IPS DF 6.9 (cell line): ENCODE results near the gene THEMIS.

Experiments
- DNase-seq: peaks from one replicate; pipeline ENCODE4 v3.0.0-alpha.2; 2013; ENCODE audit warnings: low read depth, low spot score
- H3K27ac ChIP-seq: one replicate; pipeline ENCODE4 v1.5.1; 2013; ENCODE audit warnings: low read length, control low read depth
- H3K27me3 ChIP-seq: 2 replicates; pipeline ENCODE4 v1.6.1; 2013; ENCODE audit warnings: mild to moderate bottlenecking, low read length; ENCODE audit not compliant: control insufficient read depth, insufficient read depth
- H3K36me3 ChIP-seq: 2 replicates; pipeline ENCODE4 v1.6.1; 2013; ENCODE audit warnings: low read length; ENCODE audit not compliant: control insufficient read depth, insufficient read depth
- H3K4me1 ChIP-seq: 2 replicates; pipeline ENCODE4 v1.6.1; 2013; ENCODE audit warnings: low read length; ENCODE audit not compliant: control insufficient read depth, insufficient read depth
- H3K4me3 ChIP-seq: 2 replicates; pipeline ENCODE4 v1.5.1; 2013; ENCODE audit warnings: mild to moderate bottlenecking, low read length
- H3K9me3 ChIP-seq: 2 replicates; pipeline ENCODE4 v1.6.1; 2013; ENCODE audit warnings: low read length, inconsistent platforms; ENCODE audit not compliant: control insufficient read depth, insufficient read depth
- WGBS: extraction: QIAGEN DNeasy Blood & Tissue Kit; methylation state at CpG from one replicate; pipeline ENCODE4 v1.1.7; 2013; ENCODE audit warnings: mixed read lengths, missing lambda C conversion rate; ENCODE audit not compliant: insufficient read length, insufficient coverage; 5-methylcytosine and 5-hydroxymethylcytosine counted together

The THEMIS gene

DNA sequence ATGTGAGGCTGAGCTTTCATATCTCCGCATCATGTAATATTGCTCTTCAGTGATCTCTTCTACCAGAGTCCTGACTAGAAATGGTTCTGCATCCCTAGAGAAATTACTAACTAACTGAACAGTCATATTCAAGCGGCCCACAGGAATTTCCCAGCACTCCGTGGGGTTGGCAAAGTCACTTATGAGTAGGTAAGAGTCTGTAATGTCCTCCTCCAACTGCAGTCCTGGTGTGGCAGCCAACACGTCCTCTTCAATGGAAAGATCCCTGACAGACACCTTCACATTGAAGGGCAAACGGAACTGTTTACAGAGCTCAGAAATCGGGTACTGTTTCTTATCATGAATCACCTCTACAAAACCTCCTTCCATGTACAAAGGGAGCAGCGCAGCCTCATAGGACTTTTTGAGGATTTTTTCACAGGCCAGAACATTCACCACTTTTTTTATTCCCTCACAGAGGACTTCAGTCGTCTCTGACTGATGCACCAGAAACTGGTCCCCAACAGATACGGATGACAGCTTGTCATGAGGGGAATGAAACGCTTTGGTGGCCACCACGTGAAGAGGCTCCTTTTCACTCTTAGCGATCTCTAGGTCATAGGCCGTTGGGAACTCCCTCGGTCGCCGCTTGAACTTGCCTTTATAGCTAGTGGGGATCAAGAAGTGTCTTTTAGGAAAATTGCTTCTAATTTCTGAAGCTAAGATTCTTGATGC is 87.7 kb downstream of the THEMIS start:
- Histone ChIP-seq H3K4me1 (no peaks in the 10 kb centered on the region; the same call in 1 of the 2 replicates), H3K4me3 (no peak overlapping the region), H3K27ac (no peak overlapping the region), H3K9me3 (no peaks in the 10 kb centered on the region), H3K27me3 (no peaks in the 10 kb centered on the region), H3K36me3 (no peaks in the 10 kb centered on the region)
- no CpG with 5 or more reads among the region's 16 CpGs for WGBS
- DNase-seq: no peak

- Histone ChIP-seq H3K9me3 (no peaks in the 10 kb centered on the region), H3K36me3 (no peaks in the 10 kb centered on the region), H3K4me1 (no peaks in the 10 kb centered on the region; the same call in 1 of the 2 replicates), H3K27me3 (no peaks in the 10 kb centered on the region), H3K27ac (no peak overlapping the region), H3K4me3 (no peak overlapping the region)
- no CpG with 5 or more reads among the region's 4 CpGs for WGBS
- no peak for DNase-seq
These were observed 88.8 kb downstream of the THEMIS start for GRCh38 chr6:127811900-127812570.

- H3K9me3 ChIP-seq: no peaks in the 10 kb centered on the region
- no peak overlapping the region for H3K4me3 ChIP-seq
- no CpG with 5 or more reads among the region's 4 CpGs for WGBS
- H3K27me3 ChIP-seq: no peaks in the 10 kb centered on the region
- no peaks in the 10 kb centered on the region for H3K36me3 ChIP-seq
- no peaks in the 10 kb centered on the region for H3K4me1 ChIP-seq
- no peak overlapping the region for H3K27ac ChIP-seq
- no peak for DNase-seq
These were observed 92.9 kb downstream of the THEMIS start for GRCh38 chr6:127807806-127808517.

- Histone ChIP-seq H3K9me3 (no peaks in the 10 kb centered on the region), H3K27ac (no peak overlapping the region), H3K4me3 (no peak overlapping the region), H3K27me3 (no peaks in the 10 kb centered on the region), H3K4me1 (no peaks in the 10 kb centered on the region), H3K36me3 (no peaks in the 10 kb centered on the region)
- no CpG with 5 or more reads among the region's 1 CpG for WGBS
- no peak for DNase-seq
These were observed 104.1 kb downstream of the THEMIS start for GRCh38 chr6:127796713-127797112.

GRCh38 chr6:127794405-127794804 is 106.5 kb downstream of the THEMIS start:
- no peak for DNase-seq
- WGBS: no CpG with 5 or more reads among the region's 1 CpG
- H3K4me3 ChIP-seq: no peak overlapping the region
- no peak overlapping the region for H3K27ac ChIP-seq
- no peaks in the 10 kb centered on the region for H3K4me1 ChIP-seq
- H3K9me3 ChIP-seq: no peaks in the 10 kb centered on the region
- no peaks in the 10 kb centered on the region for H3K27me3 ChIP-seq
- no peaks in the 10 kb centered on the region for H3K36me3 ChIP-seq

- no peaks in the 10 kb centered on the region for H3K36me3 ChIP-seq
- DNase-seq: no peak
- no peak overlapping the region for H3K27ac ChIP-seq
- no peak overlapping the region for H3K4me3 ChIP-seq
- H3K9me3 ChIP-seq: no peaks in the 10 kb centered on the region
- H3K27me3 ChIP-seq: no peaks in the 10 kb centered on the region
- WGBS: no CpG with 5 or more reads among the region's 1 CpG
- H3K4me1 ChIP-seq: no peaks in the 10 kb centered on the region
These were observed 107.5 kb downstream of the THEMIS start for GRCh38 chr6:127793396-127793795.

DNA sequence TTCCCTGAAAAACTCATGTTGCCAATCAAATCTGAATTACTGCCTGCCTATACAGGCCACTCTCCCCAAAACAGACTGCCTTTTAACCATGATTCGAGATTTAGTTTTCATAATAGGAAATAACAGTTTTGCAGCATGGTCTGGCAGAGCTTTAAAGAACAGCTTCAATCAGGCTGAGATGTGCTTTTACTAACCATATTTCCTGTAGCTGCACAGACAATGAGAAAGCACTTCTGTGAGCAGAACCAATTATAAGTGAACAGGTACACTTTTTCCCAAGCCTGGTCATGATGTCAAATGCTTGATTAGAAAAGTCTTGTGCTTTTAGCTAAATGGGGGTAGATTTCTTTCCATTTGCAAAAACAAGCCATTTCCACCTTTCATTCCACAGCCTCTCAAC is 108.2 kb downstream of the THEMIS start:
- Histone ChIP-seq H3K4me1 (no peaks in the 10 kb centered on the region), H3K9me3 (no peaks in the 10 kb centered on the region), H3K27ac (no peak overlapping the region), H3K36me3 (no peaks in the 10 kb centered on the region), H3K4me3 (no peak overlapping the region), H3K27me3 (no peaks in the 10 kb centered on the region)
- no CpG with 5 or more reads among the region's 1 CpG for WGBS
- no peak for DNase-seq

GRCh38 chr6:127791779-127792528 is 108.9 kb downstream of the THEMIS start:
- WGBS: no CpG with 5 or more reads among the region's 11 CpGs
- H3K36me3 ChIP-seq: no peaks in the 10 kb centered on the region
- no peaks in the 10 kb centered on the region for H3K4me1 ChIP-seq
- no peaks in the 10 kb centered on the region for H3K9me3 ChIP-seq
- H3K4me3 ChIP-seq: no peak overlapping the region
- no peak overlapping the region for H3K27ac ChIP-seq
- DNase-seq: no peak
- H3K27me3 ChIP-seq: no peaks in the 10 kb centered on the region

DNA sequence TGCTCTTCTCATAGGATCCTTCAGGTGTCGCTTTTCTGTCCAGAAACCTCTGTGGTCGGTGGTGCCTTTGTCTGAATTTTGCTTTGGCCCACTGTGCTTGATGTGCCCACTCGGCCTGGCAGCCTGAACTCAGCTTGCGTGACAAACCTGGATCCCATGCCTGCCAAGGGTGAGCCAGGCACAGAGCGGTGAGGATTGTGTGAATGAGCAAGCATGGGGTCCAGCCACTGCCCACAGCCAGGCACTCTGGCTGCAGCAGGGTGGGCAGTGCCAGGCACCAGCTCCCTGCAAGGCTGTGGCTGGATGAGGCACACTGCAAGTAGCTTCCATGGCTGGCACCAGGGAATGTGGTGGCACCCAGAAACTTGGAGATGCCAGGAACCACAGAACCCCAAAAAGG is 110.3 kb downstream of the THEMIS start:
- no CpG with 5 or more reads among the region's 5 CpGs for WGBS
- H3K4me3 ChIP-seq: no peak overlapping the region
- no peaks in the 10 kb centered on the region for H3K27me3 ChIP-seq
- no peak for DNase-seq
- no peak overlapping the region for H3K27ac ChIP-seq
- no peaks in the 10 kb centered on the region for H3K36me3 ChIP-seq
- H3K9me3 ChIP-seq: no peaks in the 10 kb centered on the region
- H3K4me1 ChIP-seq: no peaks in the 10 kb centered on the region

DNA sequence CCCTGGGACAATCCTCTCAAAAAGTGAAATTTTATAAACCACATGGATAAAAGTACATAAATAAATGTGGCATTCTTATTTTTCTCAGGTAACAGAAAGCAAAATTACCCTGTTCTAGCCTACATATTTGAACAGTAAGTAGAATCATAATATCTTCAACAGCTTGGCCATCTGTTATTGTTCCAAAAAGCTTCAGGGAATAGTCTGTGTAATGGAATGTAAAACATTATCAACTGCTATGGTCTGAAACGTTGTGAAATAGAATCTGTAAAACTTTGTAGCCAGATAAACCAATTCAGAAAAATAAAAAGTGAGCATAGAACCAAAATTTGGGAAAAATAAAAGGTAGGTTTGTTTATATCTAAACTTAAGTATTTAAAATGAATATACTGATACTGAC is 114.7 kb downstream of the THEMIS start:
- DNase-seq: no peak
- no peaks in the 10 kb centered on the region for H3K27me3 ChIP-seq
- no peak overlapping the region for H3K27ac ChIP-seq
- H3K36me3 ChIP-seq: no peaks in the 10 kb centered on the region
- H3K4me3 ChIP-seq: no peak overlapping the region
- WGBS: no CpG with 5 or more reads among the region's 1 CpG
- peaks cover 2% of the 10 kb centered on the region; the same call in 1 of the 2 replicates for H3K4me1 ChIP-seq
- H3K9me3 ChIP-seq: no peaks in the 10 kb centered on the region
